ENCODE results near the gene COX4I2.
A peak's percentile ranks its signal among the peaks of the same experiment; 100 is the strongest.

COX4I2 gene

DNA sequence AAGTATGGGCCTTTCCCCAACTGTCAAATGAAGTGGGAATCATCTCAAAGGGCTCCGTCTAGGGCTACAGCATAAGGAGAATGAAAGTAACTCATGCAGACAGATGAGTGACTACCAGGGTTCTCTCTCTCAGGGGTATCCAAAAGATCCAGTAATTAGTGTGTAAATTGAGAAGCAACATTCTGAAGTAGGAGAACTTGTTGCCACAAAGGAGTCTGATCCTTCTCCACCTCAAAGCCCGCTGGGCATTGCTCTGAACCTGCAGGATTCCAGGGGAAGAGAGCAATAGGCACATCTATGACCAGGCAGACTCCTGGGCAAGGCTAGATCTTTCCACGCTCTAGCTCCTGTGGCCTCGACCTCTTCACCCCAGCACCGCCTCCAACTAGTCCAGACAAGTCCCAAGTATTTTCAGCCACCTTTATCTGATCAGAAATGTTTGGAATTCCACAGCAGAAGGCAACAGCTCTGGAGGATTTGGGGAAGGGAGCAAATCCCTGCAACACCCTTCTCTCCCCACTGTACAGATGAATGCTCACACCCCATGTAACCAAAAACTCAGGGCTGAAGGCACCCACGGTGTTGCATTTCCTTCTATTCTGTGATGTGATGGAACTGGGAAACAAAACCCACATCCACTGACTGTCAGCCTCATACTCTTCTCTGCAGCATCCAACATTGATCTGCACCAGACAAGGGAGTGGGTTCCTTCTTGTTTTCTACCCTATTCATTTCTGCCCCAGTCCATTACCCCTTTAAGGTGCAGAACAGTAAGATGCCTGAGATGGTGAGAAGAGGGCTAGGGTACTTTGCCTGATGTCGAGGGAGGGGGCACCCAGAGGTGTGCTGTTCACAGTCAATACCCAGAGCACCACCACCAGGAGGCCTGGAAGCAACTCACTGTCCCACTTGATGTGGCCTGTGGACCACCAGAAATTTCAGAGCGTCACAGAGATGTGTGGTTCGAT is 41.0 kb downstream of the COX4I2 start:
- no peak for DNase-seq

DNA sequence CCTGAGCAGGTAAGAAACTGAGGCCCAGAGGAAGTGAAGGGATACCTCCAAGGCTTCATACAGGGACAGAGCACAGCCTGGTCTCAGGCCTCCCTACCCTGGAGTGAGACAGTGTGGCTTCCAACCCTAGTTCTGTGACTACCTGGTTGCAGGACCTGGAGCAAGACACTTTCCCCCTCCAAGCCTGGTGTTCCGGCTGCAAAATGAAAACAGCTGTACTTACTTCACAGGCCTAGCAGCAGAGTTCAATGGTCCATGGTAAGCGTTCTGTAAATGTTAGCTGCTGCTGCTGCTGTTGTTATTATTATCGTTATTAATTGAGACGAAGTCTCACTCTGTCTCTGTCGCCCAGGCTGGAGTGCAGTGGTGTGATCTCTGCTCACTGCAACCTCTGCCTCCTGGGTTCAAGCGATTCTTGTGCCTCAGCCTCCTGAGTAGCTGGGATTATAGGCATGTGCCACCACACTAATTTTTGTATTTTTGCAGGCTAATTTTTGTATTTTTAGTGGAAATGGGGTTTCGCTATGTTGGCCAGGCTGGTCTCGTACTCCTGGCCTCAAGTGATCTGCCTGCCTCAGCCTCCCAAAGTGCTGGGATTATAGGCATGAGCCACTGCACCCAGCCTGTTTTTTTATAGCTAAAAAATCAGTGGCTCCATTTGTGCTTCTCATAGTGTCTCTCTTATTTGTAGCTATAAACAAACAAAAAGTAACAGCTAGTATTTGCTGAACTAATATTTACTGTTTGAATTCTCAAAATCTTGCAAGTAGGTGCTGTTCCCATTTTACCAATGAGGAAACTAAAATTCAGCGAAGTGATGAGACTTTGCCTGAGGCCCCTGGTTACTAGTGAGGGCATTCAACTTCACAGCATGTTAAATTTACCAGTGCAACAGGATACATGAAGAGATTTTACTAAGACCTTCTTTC is 41.9 kb downstream of the COX4I2 start:
- DNase-seq: no peak

DNA sequence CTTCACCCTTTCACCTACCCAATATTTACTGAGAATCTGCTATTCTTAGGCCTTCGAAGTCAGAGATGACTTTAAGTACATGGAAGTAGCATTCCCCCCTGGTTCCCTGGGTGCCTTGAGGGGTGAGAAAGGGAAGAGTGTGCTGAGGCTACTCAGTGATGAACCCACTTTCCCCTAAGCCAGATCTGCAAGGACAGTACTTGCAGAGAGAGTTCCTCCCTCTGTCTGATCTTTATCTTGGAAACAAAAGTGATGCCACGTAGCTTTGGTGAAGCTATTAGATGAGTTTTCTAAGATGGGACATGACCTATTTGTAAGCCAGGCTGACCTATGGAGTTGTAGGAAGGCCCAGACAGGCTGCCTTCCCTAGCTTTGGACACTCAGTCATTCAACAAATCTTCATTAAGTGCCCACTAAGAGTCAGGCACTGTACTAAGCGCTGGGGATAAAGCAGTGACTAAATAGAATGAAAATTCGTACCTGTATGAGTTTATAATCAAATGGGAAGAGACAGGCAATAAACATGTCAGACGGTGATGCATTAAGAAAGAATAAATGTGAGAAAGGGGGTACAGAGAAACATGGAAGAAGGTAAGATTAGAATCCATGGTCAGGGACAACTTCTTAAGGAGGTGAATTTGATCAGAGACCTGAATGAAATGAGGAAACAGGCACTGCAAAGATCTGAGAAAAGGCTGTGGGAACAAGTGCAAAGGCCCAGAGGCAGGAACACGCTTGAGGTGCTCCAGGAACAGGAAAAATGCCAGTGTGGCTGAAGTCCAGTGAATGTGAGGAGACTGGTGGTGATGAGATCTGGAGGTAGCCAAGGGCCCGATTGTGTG is 42.8 kb downstream of the COX4I2 start:
- DNase-seq: no peak

DNA sequence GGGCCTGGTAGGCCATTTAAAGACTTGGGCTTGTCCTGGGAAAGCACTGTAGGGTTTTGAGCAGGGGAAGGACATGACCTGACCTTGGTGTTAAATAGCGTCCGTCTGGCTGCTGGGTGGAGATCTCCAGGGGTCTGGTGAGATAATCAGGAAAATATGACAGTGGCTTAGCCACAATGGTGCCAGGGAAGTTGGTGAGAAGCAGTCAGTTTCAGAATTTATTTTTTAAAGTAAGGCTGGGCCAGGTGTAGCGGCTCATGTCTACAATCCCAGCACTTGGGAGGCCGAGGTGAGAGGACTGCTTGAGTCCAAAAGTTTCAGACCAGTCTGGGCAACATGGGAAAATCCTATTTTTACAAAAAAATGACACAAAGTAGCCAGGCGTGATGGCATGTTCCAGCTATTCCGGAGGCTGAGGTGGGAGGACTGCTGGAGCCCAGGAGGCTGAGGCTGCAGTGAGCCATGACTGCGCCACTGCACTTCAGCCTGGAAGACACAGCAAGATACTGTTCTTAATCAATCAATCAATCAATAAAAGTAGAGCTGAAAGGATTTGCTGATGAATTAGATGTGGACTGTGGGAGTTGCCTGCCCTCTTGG is 43.5 kb downstream of the COX4I2 start:
- DNase-seq: no peak

DNA sequence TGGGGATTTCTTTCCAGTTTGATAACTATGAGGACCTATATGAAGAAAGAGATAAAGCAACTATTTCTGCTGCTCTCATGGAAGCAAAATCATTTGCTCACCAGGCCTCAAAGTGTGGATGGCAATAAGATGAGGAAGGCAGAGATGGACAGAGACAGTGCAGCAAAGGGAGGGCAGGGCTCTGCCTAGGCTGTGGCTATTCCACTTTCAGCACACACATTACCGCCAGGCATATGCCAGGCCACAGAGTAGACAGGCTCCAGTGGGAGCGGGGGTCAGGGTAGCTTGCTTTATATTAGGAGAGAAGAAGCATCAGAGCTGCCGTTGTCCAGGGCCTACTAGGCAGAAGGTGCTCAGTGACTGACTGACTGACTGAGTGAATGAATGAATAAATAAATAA is 44.1 kb downstream of the COX4I2 start:
- no peak for DNase-seq

DNA sequence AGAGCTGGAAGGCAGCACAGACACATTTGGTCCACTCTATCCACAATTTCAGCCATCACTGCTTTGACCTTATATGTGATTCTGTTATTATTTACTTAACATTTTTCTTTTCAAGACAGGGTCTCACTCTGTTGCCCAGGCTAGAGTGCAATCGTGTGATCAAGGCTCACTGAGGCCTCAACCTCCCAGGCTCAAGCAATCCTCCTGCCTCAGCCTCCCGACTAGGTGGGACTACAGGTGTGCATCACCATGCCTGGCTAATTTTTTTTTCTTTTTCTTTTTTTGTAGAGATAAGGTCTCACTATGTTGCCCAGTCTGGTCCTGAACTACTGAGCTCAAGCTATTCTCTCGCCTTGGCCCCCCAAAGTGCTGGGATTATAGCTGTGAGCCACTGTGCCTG is 44.6 kb downstream of the COX4I2 start:
- DNase-seq: no peak

DNA sequence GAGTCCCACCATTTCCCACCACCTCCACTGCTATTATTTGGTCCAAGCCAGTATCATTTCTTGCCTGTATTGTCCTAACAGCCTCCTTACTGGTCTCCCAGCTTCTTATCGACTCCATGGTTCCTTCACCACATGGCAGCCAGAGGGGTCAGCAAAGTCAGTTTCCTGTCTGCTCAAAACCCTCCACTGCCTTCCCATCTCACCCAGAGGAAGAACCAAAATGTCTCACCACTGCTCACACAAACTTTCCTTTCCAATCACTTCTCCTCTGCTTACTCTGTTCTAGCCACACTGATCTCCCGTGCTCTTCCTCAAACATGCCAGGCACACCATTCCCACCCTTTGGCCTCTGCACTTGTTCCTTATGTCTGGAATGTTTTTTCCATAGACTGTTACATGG is 45.2 kb downstream of the COX4I2 start:
- no peak for DNase-seq

DNA sequence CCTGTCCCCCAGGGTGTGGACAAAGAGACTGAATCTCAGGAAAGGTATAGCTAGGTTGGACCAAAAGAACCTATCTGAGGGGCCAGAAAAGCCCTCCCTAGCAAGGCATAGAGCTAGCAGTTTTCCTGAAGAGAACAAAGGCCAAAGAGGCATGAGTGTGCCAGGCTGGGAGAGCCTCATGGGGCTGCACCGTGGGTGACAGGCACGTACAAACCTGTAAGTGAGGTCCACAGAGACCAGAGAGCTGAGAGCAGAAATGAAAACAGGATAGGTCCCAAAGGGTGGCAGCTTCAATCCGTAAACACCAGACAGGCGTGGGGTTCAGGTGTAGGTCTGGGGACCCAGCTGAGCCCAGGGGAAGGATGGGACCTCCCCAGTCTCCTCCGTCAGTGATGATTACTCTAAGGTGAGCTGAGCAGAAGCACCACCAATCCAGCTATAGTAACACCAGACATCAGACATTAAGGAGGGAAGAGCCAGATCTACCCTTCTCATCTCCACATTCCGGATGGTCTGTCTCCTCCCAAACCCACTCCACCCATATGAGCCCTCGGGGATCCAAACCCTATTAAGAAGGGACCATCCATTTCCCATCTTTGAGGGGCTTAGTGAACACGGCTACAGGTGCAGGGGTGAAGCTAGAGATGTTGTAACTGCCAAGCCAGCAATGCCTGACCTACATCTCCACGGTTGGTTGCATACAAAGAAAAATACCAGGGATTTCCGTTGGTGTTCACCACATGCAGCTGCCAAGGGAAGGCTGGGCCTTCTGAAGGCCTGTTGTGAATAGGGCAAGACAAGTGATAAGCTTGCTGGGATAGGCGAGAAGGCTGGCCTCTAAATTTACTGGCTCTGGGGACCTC is 46.7 kb downstream of the COX4I2 start:
- DNase-seq: no peak

DNA sequence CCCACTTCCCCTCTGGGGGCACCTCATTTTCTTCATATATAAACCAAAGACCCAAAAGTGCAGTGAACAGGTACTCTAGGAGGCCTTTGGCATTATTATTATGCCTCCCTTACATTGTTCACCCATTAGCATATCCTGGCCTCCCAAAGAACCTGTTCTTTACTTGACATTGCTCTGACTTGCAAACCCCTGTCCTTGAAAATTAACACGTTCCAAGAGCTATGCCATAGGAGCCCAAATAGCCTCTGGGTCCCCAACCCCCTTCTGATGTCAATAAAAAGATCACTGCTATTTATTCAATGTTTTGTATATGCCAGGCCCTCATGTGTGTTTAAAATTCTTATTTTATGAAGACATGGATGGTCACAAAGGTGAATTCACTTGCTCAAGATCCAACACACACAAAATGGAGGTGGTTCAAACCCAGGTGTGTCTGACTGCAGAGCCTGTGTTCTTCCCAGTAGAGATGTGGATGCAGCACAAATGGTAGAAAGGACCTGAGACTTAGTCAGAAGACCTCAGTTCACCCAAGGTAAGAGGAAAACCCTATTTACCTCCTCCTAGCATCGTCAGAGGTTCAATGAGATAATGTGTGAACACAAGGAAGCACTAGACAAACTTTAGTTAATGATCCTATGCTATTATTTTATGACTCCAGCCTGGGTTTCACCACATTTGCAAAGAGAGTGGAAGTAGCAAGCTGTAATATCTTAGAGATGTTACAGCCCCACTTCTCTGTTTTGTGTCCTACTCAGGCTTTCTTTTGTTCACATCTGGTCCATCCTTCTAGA is 48.3 kb downstream of the COX4I2 start:
- no peak for DNase-seq

DNA sequence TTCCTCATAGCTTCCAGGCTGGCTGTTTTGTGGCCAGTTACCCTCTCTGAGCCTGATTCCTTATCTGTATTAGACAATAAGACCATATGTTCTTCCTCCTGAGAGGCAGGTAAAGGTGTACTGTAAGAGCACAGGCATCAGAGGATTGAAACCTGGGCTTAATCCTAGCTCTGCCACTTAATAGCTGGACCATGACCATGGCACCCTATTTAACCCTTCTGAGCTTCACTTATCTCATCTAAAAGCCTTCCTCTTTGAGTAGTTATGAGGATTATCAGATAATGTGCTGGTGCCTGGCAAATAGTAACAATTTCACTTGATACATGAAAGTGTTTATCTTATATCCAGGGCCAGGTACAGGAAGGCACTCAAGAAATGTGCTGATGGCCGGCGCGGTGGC is 50.1 kb downstream of the COX4I2 start:
- DNase-seq: no peak

DNA sequence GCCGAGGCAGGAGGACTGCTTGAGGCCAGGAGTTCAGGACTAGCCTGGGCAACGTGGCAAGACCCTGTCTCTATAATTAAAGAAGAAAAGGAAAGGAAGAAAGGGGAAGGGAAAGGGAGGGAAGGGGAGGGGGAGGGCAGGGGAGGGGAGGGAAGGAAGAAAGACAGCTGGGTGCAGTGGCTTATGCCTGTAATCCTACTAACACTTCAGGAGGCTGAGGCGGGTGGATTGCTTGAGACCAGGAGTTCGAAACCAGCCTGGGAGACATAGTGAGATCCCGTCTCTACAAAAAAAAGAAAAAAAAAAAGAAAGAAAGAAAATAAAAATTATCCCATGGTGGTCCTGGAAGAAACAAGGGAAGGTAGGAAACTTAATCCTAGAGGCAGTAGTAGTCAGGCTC is 51.4 kb downstream of the COX4I2 start:
- no peak for DNase-seq

DNA sequence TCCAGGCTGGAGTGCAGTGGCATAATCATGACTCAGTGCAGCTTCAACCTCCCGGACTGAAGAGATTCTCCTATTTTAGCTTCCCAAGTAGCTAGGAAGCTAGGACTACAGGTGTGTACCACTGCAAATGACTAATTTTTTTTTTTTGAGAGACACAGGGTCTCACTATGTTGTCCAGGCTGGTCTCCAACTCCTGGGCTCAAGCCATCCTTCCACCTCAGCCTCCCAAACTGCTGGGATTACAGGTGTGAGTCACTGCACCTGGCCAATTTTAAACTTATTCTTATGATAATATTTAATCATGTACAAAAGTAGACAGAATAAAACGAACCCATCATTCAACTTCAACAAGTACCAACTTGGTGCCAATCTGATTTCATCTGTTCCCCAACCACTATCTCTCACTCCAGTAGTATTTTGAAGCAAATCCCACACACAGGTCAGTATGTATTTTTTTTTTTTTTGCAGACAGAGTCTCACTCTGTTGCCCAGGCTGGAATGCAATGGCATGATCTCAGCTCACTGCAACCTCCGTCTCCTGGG is 52.5 kb downstream of the COX4I2 start:
- no peak for DNase-seq

DNA sequence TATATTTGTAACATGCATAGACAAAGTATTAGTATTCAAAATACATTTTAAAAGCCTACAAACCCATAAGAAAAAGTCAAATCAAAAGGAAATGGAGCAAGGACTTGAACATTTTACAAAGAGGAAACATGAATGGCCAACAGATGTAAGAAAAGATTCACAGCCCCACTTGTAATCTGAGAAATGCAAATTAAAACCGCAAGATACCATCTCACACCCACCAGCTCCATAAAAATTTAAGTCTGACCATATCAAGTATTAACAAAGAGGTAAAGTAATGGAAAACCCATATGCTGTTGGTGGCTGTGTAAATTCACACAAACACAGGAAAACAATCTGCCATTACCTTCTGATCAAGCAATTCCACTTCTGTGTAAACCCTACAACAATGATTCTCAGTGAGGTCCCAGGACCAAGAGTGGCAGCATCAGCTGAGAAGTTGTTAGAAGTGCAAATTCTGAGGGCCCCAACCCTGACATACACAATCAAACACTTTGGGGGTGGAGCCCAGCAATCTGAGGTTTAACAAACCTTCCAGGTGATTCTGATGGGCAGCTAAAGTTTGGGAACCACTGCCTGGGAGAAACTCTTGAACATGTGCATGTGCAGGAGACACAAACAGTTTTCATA is 54.0 kb downstream of the COX4I2 start:
- DNase-seq: no peak

DNA sequence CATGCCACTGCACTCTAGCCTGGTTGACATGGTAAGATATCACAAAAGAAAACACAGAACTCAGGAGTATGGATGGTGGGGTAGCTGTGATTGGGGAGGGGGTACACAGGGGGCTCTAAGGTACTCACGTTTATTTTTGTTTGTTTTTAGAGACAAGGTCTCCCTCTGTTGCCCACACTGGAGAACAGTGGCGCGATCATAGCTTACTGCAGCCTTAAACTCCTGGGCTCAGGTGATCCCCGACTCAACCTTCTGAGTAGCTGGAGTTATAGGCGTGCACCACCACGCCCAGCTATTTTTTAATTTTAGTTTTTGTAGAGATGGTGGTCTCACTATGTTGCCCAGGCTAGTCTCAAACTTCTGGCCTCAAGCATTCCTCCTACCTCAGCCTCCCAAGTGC is 55.7 kb downstream of the COX4I2 start:
- DNase-seq: no peak

DNA sequence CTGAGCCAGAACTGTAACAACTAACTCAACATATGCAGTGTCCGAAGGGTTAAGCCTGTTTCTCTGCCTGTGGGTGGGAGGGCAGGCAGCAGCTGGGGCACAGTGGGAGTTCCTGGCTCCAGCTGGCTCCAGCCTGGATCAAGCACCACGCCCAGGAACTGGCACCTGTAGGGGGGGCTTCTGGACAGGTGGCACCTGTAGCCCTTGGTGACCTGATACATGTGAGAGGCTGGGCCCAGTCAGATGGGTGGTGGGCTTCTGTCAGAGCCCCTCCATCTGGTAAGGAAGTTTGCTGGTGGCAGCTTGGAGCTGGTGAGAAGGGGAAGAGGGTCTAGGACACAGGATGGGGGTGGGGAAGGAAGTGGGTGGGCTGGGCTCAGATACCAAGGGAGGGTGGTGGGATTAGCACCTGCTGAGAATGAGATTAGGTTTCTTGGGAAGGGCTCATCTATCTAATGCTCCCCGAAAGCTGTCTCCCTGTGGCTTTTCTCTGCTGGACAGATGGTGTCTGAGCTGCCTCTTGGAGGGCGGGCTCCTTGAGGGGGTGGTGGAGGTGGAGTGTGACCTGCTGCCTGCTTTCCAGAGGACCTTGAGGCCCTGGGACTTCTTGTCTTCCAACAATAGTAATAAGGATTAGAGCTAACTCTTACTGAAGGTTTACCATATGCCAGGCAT is 56.4 kb downstream of the COX4I2 start:
- DNase-seq: peak in 1 of 2 donors; percentile 38
